ENCODE data around the gene EYA4. TPM values are rescaled to one million over a fixed set of nuclear protein-coding genes. Genes with fewer than 3 reads are reported as not detected.

EYA4 gene
- total and polyA plus RNA-seq, 2 of the 4 experiments (the other 2 are of a cell fraction), result 5.7 to 11.1 TPM

DNA sequence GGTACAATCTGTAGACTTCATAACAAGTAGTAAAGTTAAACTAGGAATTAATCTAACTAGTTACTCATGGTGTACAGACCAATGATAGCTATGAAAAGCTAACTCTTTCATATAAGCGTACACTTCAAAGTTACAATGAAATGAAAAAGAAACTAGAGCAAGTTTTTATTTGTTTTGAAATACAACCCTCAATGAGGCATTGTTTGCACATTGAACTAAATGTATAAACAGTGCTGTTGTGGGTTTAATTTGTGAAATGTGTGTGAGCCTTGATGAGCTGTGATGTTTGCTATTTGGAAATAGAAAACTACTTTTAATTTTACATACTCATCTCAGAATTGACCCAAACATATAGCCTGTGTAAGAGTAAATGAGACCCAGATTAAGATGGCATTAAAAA is 11.1 kb upstream of the EYA4 start:
- Histone ChIP-seq H4K20me1 (ENCODE audit: insufficient read depth, low read length) (no peaks in the 10 kb centered on the region), H4K8ac (ENCODE audit: low read depth in 2 of 2, low read length in 2 of 2) (no peak overlapping the region), H3K9me3 (ENCODE audit: control insufficient read depth, insufficient read depth, low read length) (peaks cover 2% of the 10 kb centered on the region), H2BK15ac (ENCODE audit: low read depth, low read length) (no peak overlapping the region), H3K27ac (ENCODE audit: insufficient read depth, low read length) (no peak overlapping the region), H3K4me2 (ENCODE audit: low read depth, low read length) (no peak overlapping the region), H3K9me1 (ENCODE audit: insufficient read depth, low read length) (peaks cover 2% of the 10 kb centered on the region; the same call in 1 of the 2 replicates), H3K9ac (ENCODE audit: low read depth, low read length) (no peak overlapping the region), H3K56ac (ENCODE audit: extremely low read depth, insufficient read depth, low read length) (no peak overlapping the region), H2AFZ (replicated peaks; ENCODE audit: low read length, poor library complexity) (no peak overlapping the region), H2AK5ac (ENCODE audit: low read depth, low read length) (no peak overlapping the region), H2BK120ac (ENCODE audit: low read depth, low read length) (no peak overlapping the region), H3K27me3 (ENCODE audit: control insufficient read depth, insufficient read depth, low read length) (no peaks in the 10 kb centered on the region; the same call in 1 of the 2 replicates), H3K4me3 (ENCODE audit: insufficient read depth, low read depth, low read length) (no peak overlapping the region), H3K36me3 (ENCODE audit: control insufficient read depth, insufficient read depth, low read length) (no peaks in the 10 kb centered on the region), H3K23ac (ENCODE audit: low read depth, low read length) (no peak overlapping the region), H4K91ac (ENCODE audit: insufficient read depth, low read depth, low read length) (no peak overlapping the region), H2BK20ac (ENCODE audit: low read depth, low read length) (no peak overlapping the region), H3K14ac (replicated peaks; ENCODE audit: low read depth, low read length) (no peak overlapping the region), H2AK9ac (replicated peaks; ENCODE audit: low read depth, low read length, poor library complexity) (no peak overlapping the region), H2BK5ac (ENCODE audit: low read depth, low read length, poor library complexity, severe bottlenecking) (no peak overlapping the region), H4K5ac (ENCODE audit: low read depth, low read length) (no peak overlapping the region), H3K79me1 (ENCODE audit: low read depth in 1 of 2, low read length in 2 of 2) (no peaks in the 10 kb centered on the region), H3K18ac (ENCODE audit: low read depth, low read length) (no peak overlapping the region), H3K4me1 (ENCODE audit: control insufficient read depth, insufficient read depth, low read length) (no peaks in the 10 kb centered on the region), H3K4ac (ENCODE audit: low read depth, low read length) (no peak overlapping the region)
- ChIA-PET CTCF (interaction anchor here (0.9 to 1.2 kb wide), 2 partner anchors 14 to 31 kb away, joined by 3 read pairs; no protein-coding TSS in a partner anchor), POLR2A (ENCODE audit: unreplicated experiment) (no interaction called here)
- in situ Hi-C loops (cut with MboI; ENCODE audit: low sequenced_read_pairs), result no loop called here
- TF ChIP-seq FOS (IDR thresholded peaks at IDR 0.05; ENCODE audit: low read depth, low read length) (no peak), RAD21 (IDR thresholded peaks at IDR 0.05; ENCODE audit: low read length) (no peak), CHD1 (IDR thresholded peaks at IDR 0.05; ENCODE audit: low read depth, low read length) (no peak), POLR2A (IDR thresholded peaks at IDR 0.05; ENCODE audit: low read depth, low read length) (no peak), RCOR1 (IDR thresholded peaks at IDR 0.05; ENCODE audit: insufficient replicate concordance, low read length) (no peak), CEBPB (IDR thresholded peaks at IDR 0.05; ENCODE audit: low read depth, low read length) (no peak)
- TF ChIP-seq, protein P1, sequence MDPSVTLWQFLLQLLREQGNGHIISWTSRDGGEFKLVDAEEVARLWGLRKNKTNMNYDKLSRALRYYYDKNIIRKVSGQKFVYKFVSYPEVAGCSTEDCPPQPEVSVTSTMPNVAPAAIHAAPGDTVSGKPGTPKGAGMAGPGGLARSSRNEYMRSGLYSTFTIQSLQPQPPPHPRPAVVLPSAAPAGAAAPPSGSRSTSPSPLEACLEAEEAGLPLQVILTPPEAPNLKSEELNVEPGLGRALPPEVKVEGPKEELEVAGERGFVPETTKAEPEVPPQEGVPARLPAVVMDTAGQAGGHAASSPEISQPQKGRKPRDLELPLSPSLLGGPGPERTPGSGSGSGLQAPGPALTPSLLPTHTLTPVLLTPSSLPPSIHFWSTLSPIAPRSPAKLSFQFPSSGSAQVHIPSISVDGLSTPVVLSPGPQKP (IDR thresholded peaks at IDR 0.05; ENCODE audit: borderline replicate concordance, low read depth, low read length), result no peak
- TF ChIP-seq, protein P2, sequence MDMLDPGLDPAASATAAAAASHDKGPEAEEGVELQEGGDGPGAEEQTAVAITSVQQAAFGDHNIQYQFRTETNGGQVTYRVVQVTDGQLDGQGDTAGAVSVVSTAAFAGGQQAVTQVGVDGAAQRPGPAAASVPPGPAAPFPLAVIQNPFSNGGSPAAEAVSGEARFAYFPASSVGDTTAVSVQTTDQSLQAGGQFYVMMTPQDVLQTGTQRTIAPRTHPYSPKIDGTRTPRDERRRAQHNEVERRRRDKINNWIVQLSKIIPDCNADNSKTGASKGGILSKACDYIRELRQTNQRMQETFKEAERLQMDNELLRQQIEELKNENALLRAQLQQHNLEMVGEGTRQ (IDR thresholded peaks at IDR 0.05; ENCODE audit: low read depth, low read length), result no peak
- DNase-seq (no peak), ATAC-seq (ENCODE audit: low read depth) (no peak)
- dilution Hi-C loops (cut with HindIII; ENCODE audit: low sequenced_read_pairs, unreplicated experiment), result no loop called here
- WGBS, 2 experiments (ENCODE audit: extremely low coverage in 2 of 2, insufficient read length in 1 of 2), result no CpG with 5 or more reads among the region's 1 CpG
- intact Hi-C loops (cut with micrococcal nuclease), result no loop called here
- no TSS peak for BruUV-seq (replicated peaks)

Measured in IMR-90 (cell line).